IPS DF 4.7 (cell line): ENCODE measurements around the gene FAM110C.
"Not testable (repeated sequence)": the region's sequence is repeated elsewhere in the genome, so short reads cannot be mapped to it uniquely, and the experiment has no call there.

Experiments
- DNase-seq: peaks from one replicate; pipeline ENCODE4 v3.0.0-alpha.2; 2013; ENCODE audit warnings: low spot score; ENCODE audit errors: extremely low read depth

The FAM110C gene, protein sequence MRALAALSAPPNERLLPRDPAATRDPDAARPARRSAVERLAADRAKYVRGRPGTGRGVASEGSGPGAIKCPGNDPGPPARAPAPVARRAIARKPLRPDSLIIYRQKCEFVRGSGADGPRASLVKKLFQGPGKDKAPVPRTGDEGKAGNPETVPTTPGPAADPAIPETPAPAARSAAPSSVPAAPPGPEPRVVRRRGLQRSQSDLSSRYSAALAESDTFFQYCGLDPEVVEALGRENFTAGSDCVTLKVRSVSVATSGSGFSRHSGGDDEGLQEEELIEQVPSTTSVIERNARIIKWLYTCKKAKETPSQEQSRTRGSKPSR

DNA sequence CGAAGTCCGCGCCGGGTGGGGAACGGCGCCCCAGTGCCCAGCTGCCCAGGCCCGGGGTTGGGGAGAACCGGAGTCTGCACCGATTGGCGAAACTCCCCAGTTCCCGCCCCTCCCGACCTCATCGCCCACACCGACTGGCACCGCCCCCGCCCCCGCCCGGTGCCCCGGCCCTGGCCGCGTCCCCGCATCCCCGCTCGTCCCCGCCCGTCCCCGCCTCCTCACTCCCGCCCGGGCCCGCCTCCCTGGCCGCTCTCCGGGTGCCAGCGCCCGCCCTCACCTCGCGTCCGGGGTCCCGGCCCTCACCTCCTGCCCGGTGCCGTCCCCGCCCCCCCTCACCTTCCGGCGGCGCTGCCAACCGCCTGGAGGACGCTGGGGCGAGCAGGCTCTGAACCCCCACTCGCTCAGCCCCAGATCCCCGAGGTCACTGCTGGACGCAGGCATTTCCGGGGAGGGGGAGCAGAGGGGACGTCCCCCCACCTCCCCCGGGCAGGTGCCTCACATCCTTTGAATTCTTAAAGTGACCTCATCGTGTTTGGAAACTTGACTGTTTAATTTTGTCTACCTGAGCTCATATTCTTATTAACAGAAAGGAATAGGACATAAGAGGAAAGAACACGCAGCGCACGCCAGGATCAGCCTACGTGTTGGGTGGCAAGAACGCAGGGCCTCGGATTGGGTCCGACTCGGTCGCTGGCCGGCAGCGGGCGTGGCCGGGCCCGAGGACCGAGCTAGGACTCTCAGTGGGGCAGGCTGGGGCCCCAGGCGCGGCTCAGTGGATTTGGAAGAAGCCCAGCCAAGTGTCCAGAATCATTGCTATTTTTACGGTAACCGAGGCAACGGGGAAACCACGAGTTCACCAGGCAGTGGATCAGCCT, at the start of gene FAM110C:
FAM110C (minus strand) TSS at position 35 of the 875 bp plus-strand sequence. CDS start 120 bp downstream, outside the sequence.
- no peak for DNase-seq

DNA sequence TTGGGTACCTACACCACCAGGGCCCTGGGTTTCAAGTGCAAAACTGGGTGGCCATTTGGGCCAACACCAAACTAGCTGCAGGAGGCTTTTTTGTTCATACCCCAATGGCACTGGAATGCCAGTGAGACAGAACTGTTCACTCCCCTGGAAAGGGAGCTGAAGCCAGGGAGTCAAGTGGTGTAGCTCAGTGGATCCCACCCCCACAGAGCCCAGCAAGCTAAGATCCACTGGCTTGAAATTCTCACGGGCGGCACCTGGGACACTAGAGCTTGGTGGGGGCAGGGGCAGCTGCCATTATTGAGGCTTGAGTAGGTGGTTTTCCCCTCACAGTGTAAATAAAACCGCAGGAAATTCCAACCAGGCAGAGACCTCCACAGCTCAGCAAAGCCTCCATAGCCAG, 46.0 kb upstream of the FAM110C start:
- DNase-seq = no peak

DNA sequence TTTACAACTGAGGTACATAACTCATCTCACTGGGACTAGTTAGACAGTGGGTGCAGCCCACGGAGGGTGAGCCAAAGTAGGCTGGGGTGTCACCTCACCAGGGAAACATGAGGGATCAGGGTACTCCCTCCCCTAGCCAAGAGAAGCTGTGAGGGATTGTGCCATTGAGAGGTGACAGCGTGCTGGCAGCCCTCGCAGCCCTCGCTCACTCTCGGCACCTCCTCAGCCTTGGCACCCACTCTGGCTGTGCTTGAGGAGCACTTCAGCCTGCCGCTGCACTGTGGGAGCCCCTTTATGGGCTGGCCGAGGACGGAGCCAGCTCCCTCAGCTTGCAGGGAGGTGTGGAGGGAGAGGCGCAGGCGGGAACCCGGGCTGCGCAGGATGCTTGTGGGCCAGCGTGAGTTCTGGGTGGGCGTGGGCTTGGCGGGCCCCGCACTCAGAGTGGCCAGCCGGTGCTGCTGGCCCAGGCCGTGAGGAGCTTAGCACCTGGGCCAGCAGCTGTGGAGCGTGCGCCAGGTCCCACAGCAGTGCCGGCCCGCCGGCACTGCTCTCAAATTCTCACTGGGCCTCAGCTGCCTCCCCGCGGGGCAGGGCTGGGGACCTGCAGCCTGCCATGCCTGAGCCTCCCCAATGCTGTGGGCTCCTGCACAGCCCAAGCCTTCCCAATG, 44.5 kb upstream of the FAM110C start:
- DNase-seq = no peak

DNA sequence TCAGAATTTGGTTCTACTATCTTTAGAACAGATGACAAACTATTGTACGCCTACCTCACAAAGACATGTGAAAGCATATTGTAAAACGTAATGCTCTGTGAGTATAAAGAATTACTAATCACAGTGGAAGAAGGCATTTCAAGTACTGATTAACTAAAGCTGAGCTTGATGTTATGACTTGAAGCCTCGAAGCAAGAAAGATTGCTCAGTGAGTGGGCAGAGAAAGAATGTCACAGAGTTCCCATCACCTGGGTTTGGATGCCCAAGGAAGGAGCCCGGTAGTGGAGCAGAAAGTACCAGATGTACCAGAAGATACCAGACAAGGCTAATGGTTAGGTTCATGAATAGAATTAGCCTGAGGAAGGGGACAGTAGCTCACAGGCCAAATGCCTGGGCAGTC, 39.5 kb upstream of the FAM110C start:
- no peak for DNase-seq

DNA sequence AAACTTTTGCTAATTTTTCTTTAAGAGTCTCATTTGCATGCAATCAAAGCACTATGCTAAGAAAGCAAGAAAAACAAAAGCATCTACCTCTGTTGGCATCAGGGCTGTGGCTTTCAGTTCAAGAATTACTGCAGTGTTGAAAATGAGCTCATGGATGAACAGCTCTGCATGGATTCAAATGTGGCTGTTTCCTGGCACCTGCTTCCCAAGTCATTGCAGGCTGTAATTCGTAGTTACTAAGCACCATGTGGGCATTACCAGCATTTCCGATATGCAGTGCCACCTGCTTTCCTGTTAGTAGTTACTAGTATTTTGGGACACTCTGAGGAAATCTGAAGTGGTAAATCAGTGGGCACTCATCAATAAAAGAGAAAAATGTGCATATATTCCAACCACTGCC, 37.8 kb upstream of the FAM110C start:
- no peak for DNase-seq

DNA sequence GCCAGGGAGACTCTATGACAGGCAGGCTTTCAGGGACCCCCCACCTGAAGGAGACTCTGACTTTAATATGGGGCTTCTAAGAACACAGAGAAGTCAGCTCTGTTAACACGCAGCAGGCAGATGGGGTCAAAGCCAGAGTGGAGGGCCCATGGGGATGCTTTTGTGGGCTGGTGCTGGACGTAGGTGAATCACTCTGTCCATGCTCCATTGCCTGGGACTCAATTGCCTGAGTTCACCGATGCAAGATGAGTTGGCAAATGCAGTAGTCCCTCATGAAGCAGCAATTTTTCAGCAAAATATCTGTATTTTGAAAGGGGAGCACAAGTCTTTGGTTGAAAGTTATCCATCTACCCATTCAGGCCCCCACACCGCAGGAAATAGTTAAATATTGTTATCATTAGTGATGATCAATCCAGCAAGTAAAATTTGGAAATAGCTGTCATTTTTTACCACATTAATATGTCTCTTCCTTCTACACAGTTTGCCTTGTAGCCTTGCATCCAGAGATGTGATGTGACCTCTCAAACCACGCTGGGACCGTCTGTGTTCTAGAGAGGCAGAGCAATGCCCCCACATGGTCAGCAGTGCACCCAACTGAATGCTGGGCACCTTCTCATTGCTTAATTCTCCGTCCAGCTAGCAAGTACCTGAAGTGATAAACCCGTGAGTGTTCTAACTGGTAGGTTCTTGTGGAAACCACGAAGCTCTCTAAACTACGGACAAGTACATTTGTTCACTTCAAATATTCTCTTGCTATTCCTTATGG, 34.8 kb upstream of the FAM110C start:
- DNase-seq = no peak

DNA sequence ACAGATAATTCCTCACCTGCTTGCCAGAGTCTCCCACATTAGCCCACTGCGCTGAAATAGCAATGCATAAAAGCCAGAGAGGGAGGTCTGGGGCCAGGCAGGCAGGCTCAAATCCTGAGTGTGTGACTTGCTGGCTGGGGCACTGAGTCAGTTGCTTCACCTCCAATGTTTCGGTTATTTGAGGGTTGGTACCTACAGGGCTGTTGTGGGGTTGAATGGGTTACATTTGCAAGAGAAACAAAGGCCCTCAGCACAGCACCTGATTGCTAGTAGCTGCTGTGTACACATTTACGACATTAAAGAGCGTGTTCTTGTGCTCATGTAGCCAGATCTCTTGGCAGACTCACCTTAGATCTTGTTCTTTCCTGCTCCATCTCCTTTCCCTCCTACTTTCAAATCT, 34.1 kb upstream of the FAM110C start:
- DNase-seq = no peak

DNA sequence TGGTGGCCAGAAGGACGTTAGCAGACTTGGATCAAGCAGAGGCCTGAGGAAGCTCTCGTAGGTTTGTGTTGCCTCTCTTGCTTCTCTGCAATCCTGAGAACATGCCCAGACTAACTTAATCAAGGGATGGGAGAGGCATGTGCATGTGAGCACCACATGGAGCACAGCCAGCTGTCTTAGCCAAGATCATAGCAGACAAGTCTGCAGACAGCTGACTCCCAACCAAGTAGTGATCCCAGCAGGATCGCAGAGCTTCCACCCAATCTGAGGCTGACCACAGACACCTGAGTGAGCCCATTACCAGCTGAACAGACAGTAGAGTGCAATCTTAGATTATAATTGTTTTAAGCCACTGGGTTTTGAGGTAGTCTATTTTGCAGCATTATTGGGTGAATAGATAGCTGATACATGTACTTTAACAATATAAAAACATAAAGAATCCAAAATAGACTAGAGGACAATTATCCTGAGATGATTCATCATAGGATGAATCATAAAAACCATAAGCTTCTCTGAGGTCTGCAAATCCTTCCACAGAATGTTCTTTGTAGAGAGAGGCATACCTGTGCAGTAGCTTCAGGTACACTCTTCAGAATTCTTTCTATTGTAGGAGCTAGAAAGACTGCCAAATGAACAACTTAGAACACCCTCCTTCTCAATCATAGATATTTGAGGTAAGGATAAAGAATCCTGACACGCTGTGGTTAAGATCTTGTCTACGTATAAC, 25.2 kb upstream of the FAM110C start:
- no peak for DNase-seq

DNA sequence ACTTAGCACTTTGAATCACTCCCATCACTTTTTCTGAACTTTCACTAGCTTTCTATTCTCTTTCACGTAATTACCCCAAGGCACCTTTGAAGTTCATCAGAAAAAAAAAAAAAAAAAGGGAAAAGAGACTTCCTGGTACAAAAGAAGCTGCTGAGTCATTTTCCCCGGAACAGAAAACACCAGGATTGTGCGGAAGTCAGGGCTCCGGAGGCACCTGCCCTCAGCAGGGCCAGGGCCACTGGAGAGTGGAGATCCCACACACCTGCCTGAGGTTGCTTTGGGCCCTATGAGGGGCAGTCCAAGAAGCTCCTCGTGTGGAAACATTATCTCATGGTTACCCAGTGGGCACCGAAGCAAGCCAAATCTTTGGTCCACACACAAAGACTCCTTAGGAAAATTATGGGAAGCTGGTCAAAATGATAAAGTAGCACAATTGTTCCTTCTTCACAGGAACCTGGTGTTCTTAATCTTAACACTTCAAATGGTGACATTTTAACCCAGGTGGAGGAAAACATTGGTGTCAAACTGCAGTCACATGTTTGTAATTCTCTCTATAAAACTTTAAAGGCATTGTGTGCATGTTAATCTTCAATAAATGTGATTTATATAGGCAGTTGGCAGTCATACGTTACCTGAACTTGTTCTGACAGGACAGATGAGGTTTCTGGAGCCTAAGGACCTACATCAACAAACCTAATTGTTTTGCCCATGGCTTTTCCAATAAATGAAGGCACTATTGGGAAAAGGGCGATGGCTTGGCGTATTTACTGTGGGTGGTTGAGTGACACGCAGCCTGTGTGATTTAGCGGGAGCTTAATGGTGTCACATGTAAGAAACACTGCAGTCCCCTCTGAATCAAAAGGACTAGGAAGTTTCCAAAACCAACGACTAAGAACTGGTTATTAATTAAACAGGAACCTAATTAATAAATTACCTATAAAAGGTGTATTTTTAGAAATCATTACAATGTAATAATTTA, 23.4 kb upstream of the FAM110C start:
- no peak for DNase-seq

DNA sequence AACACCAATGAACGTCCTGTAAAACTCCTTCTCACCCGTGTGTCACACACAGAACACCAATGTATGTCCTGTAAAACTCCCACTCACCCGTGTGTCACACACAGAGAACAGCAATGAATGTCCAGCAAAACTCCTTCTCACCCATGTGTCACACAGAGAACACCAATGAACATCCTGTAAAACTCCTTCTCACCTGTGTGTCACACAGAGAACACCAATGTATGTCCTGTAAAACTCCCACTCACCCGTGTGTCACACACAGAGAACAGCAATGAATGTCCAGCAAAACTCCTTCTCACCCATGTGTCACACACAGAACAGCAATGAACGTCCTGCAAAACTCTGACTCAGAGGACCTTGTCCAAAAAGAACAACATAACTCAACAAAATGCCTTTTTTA, 22.3 kb upstream of the FAM110C start:
- not testable (repeated sequence) for DNase-seq

DNA sequence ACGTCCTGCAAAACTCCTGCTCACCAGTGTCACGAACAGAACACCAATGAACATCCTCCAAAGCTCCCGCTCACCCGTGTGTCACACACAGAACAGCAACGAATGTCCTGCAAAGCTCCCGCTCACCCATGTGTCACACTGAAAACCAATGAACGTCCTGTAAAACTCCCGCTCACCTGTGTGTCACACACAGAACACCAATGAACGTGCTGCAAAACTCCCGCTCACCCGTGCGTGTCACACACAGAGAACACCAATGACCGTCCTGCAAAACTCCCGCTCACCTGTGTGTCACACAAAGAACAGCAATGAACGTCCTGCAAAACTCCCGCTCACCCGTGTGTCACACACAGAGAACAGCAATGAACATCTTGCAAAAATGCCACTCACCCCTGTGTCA, 20.5 kb upstream of the FAM110C start:
- no peak for DNase-seq

DNA sequence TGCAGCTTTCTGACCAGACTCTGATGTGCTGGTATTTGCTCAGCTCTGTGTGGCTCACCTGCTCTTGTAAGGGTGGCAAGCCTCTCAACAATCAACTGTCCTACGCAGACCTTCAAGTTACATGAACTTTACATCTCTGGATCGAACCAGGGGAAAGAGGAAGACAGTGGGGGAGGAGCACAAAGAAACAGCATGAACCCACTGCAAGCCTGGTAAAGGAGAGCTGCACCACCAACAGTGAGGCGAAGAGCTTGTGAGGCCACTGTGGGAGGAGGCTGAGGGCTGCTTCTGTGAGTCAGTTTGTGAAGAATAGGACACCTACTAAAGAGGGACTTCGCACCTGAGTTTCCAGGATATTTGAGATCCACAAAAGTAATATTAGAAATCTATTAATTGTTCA, 18.8 kb upstream of the FAM110C start:
- DNase-seq = no peak

DNA sequence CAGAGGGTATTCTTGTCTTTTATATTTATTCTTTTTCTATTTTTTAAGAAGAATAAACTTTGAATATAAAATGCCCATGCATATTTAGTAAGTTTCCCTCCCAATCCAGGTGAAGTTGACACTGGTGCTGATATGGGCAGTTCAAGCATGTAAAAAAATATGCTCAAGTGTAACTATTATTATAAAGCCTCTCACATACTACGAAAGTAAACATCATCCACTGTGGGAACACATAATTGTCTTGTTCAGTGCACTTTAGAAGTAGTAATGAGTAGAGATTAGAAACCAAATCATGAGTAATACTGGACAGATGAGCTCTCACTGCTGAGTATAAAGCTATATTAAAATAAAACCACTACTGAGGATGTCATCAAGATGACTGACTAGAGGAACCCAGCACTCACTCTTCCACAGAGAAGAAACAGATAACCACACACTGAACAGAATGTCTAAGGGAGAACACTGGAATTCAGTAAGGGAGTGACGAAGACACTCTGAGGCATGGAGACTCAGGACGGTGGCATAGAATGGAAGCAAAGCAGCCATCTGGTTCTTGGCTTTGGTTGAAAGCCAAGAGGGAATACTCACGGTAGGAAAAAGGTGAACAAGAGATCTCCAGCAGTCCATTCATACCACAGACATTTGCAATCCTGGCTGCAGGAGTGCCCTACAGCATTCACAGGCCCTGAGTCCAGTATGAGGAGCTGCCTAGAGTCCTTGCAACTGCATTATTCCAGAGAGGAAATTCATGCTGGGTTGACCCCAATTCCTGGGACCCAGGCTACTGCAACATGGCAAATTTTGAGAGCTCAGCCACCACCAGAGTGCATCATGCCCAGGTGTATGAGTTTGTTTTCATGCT, 9.5 kb upstream of the FAM110C start:
- DNase-seq = no peak

DNA sequence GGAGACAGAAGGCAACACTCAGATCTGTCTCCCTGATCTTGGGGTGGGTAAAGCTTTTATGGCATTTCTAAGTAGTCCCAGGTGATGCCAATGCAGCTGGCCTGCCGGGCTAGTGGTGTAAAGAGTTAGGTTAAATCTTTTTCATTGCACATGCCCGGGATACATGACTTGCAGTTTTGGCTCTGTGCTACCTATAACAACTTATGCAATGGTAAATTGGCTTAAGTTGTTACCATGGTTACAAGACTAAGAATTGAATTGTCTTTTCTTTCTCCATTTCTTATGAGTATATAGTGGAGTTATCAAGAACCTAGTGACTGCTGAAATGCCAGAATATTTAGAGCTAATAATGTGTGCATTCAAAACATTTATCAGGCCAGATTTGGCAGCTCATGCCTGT, 5.3 kb upstream of the FAM110C start:
- DNase-seq = no peak

DNA sequence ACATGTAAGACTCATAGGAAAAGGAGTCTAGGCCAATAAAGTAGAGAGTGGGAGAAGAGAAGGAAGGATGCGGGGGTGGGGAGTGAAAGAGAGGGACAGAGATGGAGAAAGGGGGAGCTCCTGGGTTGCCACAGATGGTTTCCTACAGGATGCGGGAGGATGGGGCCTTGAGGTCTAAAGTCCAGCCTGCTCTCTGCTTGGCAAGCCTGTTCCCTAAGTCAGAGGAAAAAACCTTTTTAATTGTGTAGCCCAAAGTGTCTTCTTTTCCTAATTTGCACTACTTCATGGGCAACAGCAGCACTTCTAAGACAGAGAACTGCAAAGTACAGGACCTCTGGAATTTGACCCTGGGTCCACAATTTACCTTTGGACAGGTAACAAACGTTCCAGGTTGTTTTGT, 1.4 kb upstream of the FAM110C start:
- DNase-seq = no peak

DNA sequence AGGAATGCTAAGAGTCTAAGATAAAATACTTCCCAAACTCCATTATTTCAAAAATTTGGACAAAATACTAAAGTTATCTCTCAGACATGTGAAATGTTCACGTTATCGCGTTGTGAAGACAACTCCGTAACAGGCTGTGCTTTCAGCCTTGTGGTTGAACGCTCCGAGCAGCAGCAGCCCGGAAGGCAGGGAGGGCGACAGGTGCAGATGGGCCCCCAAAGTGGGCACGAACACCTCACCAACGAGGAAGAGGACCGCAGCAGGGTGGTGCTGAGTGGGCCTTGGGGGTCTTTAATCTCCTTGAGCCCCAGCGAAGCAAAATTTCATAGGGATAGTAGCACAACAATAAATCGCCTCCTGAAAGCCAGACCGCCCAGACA, 1.0 kb upstream of the FAM110C start:
- DNase-seq = no peak

DNA sequence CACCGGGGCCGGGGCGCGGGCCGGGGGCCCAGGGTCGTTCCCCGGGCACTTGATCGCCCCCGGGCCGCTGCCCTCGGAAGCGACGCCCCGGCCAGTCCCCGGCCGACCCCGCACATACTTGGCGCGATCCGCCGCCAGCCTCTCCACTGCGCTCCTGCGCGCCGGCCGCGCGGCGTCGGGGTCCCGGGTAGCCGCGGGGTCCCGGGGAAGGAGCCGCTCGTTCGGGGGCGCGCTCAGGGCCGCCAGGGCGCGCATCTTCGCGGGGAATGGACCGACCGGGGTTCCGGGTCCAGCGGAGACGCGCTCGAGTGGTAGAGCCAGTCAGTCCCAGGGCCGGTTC, 204 bp downstream of the FAM110C start:
- no peak for DNase-seq

DNA sequence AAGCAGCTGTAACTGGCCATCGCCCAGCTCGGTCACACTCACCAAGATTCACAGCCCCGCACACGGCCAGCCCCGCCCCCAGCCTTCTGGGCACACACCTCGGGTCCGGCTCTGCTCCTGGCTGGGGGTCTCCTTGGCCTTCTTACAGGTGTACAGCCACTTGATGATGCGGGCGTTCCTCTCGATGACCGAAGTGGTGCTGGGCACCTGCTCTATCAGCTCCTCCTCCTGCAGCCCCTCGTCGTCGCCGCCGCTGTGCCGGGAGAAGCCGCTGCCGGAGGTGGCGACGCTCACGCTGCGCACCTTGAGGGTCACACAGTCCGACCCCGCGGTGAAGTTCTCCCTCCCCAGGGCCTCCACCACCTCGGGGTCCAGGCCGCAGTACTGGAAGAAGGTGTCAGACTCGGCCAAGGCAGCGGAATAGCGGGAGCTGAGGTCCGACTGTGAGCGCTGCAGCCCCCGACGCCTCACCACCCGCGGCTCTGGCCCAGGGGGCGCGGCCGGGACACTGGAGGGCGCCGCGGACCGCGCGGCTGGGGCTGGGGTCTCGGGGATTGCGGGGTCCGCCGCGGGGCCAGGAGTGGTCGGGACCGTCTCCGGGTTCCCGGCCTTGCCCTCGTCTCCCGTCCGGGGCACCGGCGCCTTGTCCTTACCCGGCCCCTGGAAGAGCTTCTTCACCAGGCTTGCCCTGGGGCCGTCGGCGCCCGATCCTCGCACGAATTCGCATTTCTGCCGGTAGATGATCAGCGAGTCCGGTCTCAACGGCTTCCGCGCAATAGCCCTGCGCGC, 769 bp downstream of the FAM110C start:
- no peak for DNase-seq
